ENCODE results near the gene OLFML3. TPM values are rescaled to one million over a fixed set of nuclear protein-coding genes. Genes with fewer than 3 reads are reported as not detected.

The OLFML3 gene
- total RNA-seq, 4 donors from 2014 or later, result 39.5 to 99.5 (median 45.2) TPM

DNA sequence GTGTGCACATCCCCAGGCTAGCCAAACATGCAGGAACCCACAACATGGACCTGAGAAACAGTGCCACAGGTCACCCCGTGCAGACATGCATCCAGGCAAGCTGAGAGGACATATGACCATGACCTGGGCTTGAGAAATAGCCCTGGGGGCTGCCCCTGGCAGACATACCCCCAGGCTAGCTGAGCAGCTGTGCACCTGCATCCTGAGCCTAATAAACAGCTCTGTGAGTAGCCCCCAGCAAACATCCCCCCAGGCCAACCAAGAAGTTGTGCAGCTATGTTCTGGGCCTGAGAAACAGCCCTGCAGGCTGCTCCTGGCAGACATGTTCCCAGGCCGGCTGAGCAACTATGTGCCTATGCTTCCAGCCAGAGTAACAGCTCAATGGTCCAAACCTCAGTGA lies 14.5 kb downstream of the OLFML3 start:
- TF ChIP-seq, protein P1, sequence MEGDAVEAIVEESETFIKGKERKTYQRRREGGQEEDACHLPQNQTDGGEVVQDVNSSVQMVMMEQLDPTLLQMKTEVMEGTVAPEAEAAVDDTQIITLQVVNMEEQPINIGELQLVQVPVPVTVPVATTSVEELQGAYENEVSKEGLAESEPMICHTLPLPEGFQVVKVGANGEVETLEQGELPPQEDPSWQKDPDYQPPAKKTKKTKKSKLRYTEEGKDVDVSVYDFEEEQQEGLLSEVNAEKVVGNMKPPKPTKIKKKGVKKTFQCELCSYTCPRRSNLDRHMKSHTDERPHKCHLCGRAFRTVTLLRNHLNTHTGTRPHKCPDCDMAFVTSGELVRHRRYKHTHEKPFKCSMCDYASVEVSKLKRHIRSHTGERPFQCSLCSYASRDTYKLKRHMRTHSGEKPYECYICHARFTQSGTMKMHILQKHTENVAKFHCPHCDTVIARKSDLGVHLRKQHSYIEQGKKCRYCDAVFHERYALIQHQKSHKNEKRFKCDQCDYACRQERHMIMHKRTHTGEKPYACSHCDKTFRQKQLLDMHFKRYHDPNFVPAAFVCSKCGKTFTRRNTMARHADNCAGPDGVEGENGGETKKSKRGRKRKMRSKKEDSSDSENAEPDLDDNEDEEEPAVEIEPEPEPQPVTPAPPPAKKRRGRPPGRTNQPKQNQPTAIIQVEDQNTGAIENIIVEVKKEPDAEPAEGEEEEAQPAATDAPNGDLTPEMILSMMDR (IDR thresholded peaks at IDR 0.05; ENCODE audit: low read depth), result no peak

DNA sequence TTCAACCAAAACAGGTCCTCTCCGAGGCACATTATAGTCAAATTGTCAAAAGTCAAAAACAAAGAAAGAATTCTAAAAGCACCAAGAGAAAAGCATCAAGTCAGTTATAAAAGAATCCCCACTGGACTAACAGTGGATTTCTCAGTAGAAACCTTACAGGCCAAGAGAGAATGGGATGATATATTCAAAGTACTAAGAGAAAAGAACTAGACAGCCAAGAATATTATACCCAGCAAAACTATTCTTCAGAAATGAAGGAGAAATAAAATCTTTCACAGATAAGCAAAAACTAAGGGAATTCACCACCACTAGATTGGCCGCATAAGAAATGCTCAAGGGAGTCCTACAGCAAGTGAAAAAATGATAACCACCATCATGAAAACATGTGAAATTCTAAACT lies 16.1 kb downstream of the OLFML3 start:
- TF ChIP-seq, protein P1 (IDR thresholded peaks at IDR 0.05; ENCODE audit: low read depth), result no peak

DNA sequence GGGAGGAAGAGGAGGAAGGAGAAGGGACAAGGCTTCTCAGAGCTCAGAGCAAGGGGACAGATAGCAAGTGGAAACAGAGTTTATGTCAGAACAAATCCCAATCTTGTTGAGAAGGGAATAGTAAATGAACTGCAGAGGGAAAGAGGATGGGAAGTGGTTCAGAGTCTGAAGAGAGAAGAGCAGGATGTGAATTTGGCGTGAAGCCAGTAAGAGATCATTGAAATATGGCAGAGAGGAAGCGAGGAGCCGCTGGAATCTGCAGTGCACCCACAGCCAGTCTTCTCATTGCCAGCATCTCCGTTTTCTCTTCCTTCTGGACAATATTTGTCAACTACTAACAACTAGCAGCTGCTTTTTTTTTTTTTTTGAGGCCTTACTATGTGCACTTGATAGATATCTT lies 19.1 kb downstream of the OLFML3 start:
- TF ChIP-seq, protein P1 (IDR thresholded peaks at IDR 0.05; ENCODE audit: low read depth), result no peak

DNA sequence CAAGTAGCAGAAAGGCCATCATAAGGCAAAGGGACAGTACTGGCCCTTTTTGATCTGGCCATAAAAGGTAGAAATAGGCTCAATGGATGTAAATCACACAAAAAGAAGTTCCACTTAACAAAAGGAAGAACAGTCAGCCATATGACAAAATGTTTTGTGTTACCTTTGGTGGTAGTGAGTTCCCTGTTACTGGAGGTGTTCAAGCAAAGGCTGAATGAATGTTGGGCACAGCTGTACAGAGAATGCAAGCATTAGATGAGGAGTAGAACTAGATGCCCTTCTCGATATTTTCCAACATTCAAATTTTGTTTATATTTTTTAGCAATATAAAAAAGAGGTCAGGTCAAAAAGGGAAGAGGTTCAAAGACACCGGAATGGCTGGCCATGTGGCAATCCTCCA lies 20.0 kb downstream of the OLFML3 start:
- TF ChIP-seq, protein P1 (IDR thresholded peaks at IDR 0.05; ENCODE audit: low read depth), result no peak

DNA sequence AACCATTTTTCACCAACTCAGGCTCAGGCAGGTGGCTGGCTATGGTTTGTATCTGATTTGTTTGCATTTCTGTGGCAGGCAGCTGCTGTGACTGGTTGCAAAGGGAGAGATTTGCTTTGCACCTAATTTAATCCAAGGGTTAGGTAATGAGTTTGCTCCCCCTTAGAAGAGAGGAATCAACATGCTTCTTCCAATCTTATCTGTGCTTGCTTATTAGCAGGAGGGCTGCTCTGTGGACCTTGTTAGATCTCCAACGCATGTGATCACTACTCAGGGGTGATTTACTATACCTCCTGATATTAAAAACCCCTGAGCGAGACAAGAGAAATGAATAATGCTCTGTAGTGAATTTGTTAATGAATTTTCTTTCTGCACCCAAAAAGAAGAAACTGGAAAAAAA lies 20.5 kb downstream of the OLFML3 start:
- TF ChIP-seq, protein P1 (IDR thresholded peaks at IDR 0.05; ENCODE audit: low read depth), result no peak

DNA sequence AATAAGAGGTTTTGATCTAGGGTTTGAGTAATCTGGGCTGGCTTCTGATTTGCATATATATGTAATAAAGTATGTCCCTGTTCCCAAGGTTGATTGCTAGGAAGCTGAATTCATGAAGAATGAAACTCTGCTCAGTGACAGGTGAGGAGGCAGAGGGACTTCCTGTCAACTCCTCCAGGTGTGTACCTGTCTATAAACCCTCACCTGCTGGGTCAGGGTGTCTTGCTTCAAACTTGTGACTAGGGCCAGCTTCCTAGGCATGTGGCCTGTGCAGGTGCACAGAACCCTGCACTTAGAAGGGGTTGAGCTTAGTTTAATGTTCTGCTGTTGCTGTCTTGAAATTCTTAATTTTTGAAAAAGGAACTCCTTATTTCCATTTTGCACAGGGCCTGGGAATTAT lies 21.1 kb downstream of the OLFML3 start:
- TF ChIP-seq, protein P1 (IDR thresholded peaks at IDR 0.05; ENCODE audit: low read depth), result no peak

DNA sequence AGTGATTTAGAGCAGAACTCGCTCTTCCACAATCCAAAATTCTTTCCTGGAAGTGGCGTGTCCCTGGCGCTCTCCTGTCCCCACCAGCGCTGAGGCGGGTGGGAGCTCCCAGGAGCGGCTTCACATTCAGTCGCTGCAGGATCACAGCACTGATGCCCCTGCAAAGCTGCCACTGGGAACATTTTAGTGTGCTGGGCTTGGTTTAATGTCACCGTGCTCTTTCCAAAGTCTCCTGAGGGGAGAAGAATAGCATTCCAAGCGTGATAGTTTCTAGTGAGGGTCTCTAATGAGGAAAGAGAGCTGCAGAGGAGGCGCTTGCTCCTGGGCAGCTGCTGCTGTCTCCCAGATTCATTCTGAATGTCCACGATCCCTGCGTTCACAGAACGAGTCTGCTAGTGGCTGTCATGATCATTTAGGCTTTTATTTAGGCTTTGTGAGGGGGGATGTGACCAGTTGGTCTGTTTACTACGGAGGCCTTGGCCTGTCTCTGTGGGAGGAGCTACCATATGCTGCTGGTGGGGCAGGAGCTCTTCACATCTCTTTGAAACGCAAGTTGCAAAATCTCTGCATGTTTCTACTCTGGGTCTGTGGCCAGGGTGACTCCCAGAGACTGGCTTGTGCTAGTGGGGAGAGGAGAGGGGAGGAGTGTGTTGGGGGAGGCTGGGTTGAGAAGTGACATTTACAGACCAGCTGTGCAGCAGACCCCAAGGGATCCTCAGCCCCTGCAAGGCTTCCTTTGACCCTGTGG lies 23.4 kb downstream of the OLFML3 start:
- TF ChIP-seq, protein P1 (IDR thresholded peaks at IDR 0.05; ENCODE audit: low read depth), result no peak
